CD8-positive, alpha-beta memory T cell (primary cell): ENCODE data around the gene TTLL10. TPM values are rescaled to one million over a fixed set of nuclear protein-coding genes. Genes with fewer than 3 reads are reported as not detected.

Source experiments
- CTCF ChIA-PET: fragments of 350-600 bp; sonication (Branson Sonifier 250); formaldehyde crosslinking; loops from one replicate; lab custom pipeline; 2021; ENCODE audit warnings: antibody characterized with exemption; lab: Charles Lee
- POLR2A ChIA-PET: fragments of 350-600 bp; sonication (Branson Sonifier 250); formaldehyde crosslinking; loops from one replicate; lab custom pipeline; 2021; ENCODE audit warnings: antibody characterized with exemption; lab: Charles Lee
- DNase-seq, 5 donors: peaks; one replicate each; pipeline versions ENCODE4 v3.0.0 to v3.0.0-alpha.2; 2020 to 2022; ENCODE audit warnings: mixed read lengths in 1 of 5
- H3K27ac ChIP-seq: one replicate; pipeline ENCODE4 v1.7.0; 2013; ENCODE audit warnings: low read depth, mild to moderate bottlenecking, low read length, moderate library complexity
- H3K27me3 ChIP-seq: 2 replicates; pipeline ENCODE4 v1.7.0; 2013; ENCODE audit warnings: low read length, mild to moderate bottlenecking; ENCODE audit not compliant: insufficient read depth, poor library complexity, severe bottlenecking
- H3K36me3 ChIP-seq: 2 replicates; pipeline ENCODE4 v1.7.0; 2013; ENCODE audit warnings: mild to moderate bottlenecking, low read length, moderate library complexity; ENCODE audit not compliant: insufficient read depth
- H3K4me1 ChIP-seq: 2 replicates; pipeline ENCODE4 v1.7.0; 2013; ENCODE audit warnings: mild to moderate bottlenecking, low read length, moderate library complexity; ENCODE audit not compliant: insufficient read depth
- H3K4me3 ChIP-seq: 2 replicates; pipeline ENCODE4 v1.7.0; 2013; ENCODE audit warnings: mild to moderate bottlenecking, low read length
- H3K9me3 ChIP-seq: 2 replicates; pipeline ENCODE4 v1.7.0; 2013; ENCODE audit warnings: mild to moderate bottlenecking, low read length
- H3K27ac Mint-ChIP-seq, 8 donors: one replicate each; pipeline ENCODE4 v1.8.0; 2020 to 2021; ENCODE audit warnings: mixed read lengths in 8 of 8, mild to moderate bottlenecking in 6 of 8, inconsistent platforms in 3 of 8, moderate library complexity in 3 of 8
- H3K27me3 Mint-ChIP-seq, 2 donors: one replicate each; pipeline ENCODE4 v1.8.0; 2020 to 2021; ENCODE audit warnings: mixed read lengths in 2 of 2, mild to moderate bottlenecking in 1 of 2, moderate library complexity in 1 of 2
- H3K36me3 Mint-ChIP-seq, 3 donors: one replicate each; pipeline ENCODE4 v1.8.0; 2020 to 2021; ENCODE audit warnings: mixed read lengths in 3 of 3, inconsistent platforms in 1 of 3, mild to moderate bottlenecking in 1 of 3
- H3K4me1 Mint-ChIP-seq, 3 donors: one replicate each; pipeline ENCODE4 v1.8.0; 2020 to 2021; ENCODE audit warnings: mixed read lengths in 3 of 3, inconsistent platforms in 1 of 3, mild to moderate bottlenecking in 1 of 3
- H3K4me3 Mint-ChIP-seq, 7 donors: one replicate each; pipeline ENCODE4 v1.8.0; 2020 to 2021; ENCODE audit warnings: mixed read lengths in 7 of 7, mild to moderate bottlenecking in 6 of 7, moderate library complexity in 4 of 7, inconsistent platforms in 2 of 7
- H3K9me3 Mint-ChIP-seq, 5 donors: one replicate each; pipeline ENCODE4 v1.8.0; 2020 to 2022; ENCODE audit warnings: mixed read lengths in 5 of 5, mild to moderate bottlenecking in 3 of 5, moderate library complexity in 2 of 5, inconsistent platforms in 1 of 5
- polyA plus RNA-seq: library from polyadenylated mRNA; unstranded; fragments of 300-500 nt; fragmentation: Illumina TruSeq; gene quantifications from one replicate; pipeline ENCODE4 v1.2.3, GENCODE V29; 2021
- total RNA-seq, 2 experiments: library from RNA; stranded (reverse); gene quantifications; one replicate each; pipeline ENCODE4 v1.2.3, GENCODE V29; 2021

TTLL10 gene
- total and polyA plus RNA-seq, 3 experiments from 2014 or later, result not detected

DNA sequence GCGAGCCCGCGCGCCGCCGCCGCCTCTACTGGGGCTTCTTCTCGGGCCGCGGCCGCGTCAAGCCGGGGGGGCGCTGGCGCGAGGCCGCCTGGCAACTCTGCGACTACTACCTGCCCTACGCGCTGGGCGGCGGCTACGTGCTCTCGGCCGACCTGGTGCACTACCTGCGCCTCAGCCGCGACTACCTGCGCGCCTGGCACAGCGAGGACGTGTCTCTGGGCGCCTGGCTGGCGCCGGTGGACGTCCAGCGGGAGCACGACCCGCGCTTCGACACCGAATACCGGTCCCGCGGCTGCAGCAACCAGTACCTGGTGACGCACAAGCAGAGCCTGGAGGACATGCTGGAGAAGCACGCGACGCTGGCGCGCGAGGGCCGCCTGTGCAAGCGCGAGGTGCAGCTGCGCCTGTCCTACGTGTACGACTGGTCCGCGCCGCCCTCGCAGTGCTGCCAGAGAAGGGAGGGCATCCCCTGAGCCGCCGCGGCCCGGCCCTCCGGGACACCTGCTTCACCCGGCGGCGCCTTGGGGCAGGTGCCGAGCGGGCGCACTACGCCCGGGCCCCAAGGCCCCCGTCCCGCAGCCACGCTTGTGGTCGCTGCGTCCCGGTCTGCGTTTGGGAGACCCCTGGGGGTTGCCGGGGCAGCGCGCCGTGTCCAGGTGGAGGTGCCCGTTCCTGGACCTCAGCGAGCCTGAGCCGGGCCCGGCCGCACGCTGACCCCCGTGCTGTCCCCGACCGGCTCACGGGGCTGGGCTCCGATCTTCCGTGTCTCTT is 59.3 kb downstream of the TTLL10 start:
- H3K36me3 Mint-ChIP-seq, result peaks cover 0 to 35% (median 2%) of the 10 kb centered on the region in 3 donors
- Histone ChIP-seq H3K27me3 (no peaks in the 10 kb centered on the region), H3K4me1 (peaks cover 28% of the 10 kb centered on the region), H3K9me3 (no peaks in the 10 kb centered on the region), H3K27ac (no peak overlapping the region), H3K36me3 (peaks cover 5% of the 10 kb centered on the region), H3K4me3 (no peak overlapping the region)
- ChIA-PET POLR2A (no interaction called here), CTCF (no interaction called here)
- DNase-seq, result peak in 1 of 5 donors; percentile 25
- H3K27ac Mint-ChIP-seq, result peak overlapping the region in 7 of 8 donors; percentile 71 to 86 (median 82)
- H3K4me3 Mint-ChIP-seq, result peak overlapping the region; percentile 74 to 86 (median 75)
- no peaks in the 10 kb centered on the region for H3K27me3 Mint-ChIP-seq
- H3K9me3 Mint-ChIP-seq, result no peaks in the 10 kb centered on the region
- H3K4me1 Mint-ChIP-seq, result peaks cover 27 to 46% (median 30%) of the 10 kb centered on the region in 3 donors

DNA sequence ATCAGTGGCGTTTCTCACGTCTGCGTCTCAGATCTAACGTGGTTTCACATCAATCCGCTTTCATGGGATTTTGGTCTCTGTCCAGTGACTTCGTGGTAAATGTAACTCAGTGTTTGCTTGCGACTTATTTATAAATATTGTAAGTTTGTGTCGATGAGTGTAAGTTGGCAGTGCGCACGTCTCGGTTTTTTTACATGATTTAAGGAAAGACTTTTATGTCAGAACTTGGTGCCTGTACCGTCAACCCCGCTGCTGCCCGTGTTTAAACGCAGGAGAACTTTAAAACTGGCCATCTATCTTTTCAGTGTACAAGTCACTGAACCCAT is 59.9 kb downstream of the TTLL10 start:
- Histone ChIP-seq H3K4me3 (no peak overlapping the region), H3K27me3 (no peaks in the 10 kb centered on the region), H3K36me3 (peaks cover 5% of the 10 kb centered on the region), H3K4me1 (peaks cover 28% of the 10 kb centered on the region), H3K9me3 (no peaks in the 10 kb centered on the region), H3K27ac (no peak overlapping the region)
- no peak for DNase-seq
- H3K4me3 Mint-ChIP-seq, result peak overlapping the region; percentile 74 to 86 (median 75)
- H3K4me1 Mint-ChIP-seq, result peaks cover 27 to 44% (median 30%) of the 10 kb centered on the region in 3 donors
- no peaks in the 10 kb centered on the region for H3K9me3 Mint-ChIP-seq
- H3K27ac Mint-ChIP-seq, result peak overlapping the region in 6 of 8 donors; percentile 71 to 86 (median 80)
- peaks cover 0 to 32% (median 2%) of the 10 kb centered on the region in 3 donors for H3K36me3 Mint-ChIP-seq
- POLR2A ChIA-PET, result no interaction called here
- CTCF ChIA-PET, result no interaction called here
- H3K27me3 Mint-ChIP-seq, result no peaks in the 10 kb centered on the region

GRCh38 chr1:1234180-1234808 is 60.6 kb downstream of the TTLL10 start:
- no peak for DNase-seq
- no peak overlapping the region for H3K27ac ChIP-seq
- H3K4me3 ChIP-seq, result no peak overlapping the region
- H3K4me1 Mint-ChIP-seq, result peaks cover 27 to 39% (median 30%) of the 10 kb centered on the region in 3 donors
- peak overlapping the region in 4 of 8 donors; percentile 42 to 86 (median 72) for H3K27ac Mint-ChIP-seq
- ChIA-PET CTCF (no interaction called here), POLR2A (no interaction called here)
- H3K4me1 ChIP-seq, result peaks cover 28% of the 10 kb centered on the region
- H3K9me3 ChIP-seq, result no peaks in the 10 kb centered on the region
- H3K27me3 ChIP-seq, result no peaks in the 10 kb centered on the region
- no peaks in the 10 kb centered on the region for H3K9me3 Mint-ChIP-seq
- H3K36me3 ChIP-seq, result peaks cover 5% of the 10 kb centered on the region
- peak overlapping the region; percentile 69 to 83 (median 75) for H3K4me3 Mint-ChIP-seq
- peaks cover 0 to 1% of the 10 kb centered on the region in 2 donors for H3K27me3 Mint-ChIP-seq
- peaks cover 0 to 27% (median 2%) of the 10 kb centered on the region in 3 donors for H3K36me3 Mint-ChIP-seq

GRCh38 chr1:1235016-1235744 is 61.5 kb downstream of the TTLL10 start:
- peaks cover 20 to 30% (median 23%) of the 10 kb centered on the region in 3 donors for H3K4me1 Mint-ChIP-seq
- peak overlapping the region in 2 of 7 donors; percentile 3 to 72 for H3K4me3 Mint-ChIP-seq
- peaks cover 0 to 1% of the 10 kb centered on the region in 2 donors for H3K27me3 Mint-ChIP-seq
- no peak for DNase-seq
- Histone ChIP-seq H3K4me1 (peaks cover 19% of the 10 kb centered on the region), H3K36me3 (no peaks in the 10 kb centered on the region), H3K27ac (no peak overlapping the region), H3K27me3 (no peaks in the 10 kb centered on the region), H3K9me3 (no peaks in the 10 kb centered on the region), H3K4me3 (no peak overlapping the region)
- H3K27ac Mint-ChIP-seq, result no peak overlapping the region
- H3K9me3 Mint-ChIP-seq, result no peaks in the 10 kb centered on the region
- ChIA-PET CTCF (no interaction called here), POLR2A (no interaction called here)
- H3K36me3 Mint-ChIP-seq, result peaks cover 0 to 21% (median 0%) of the 10 kb centered on the region in 3 donors

DNA sequence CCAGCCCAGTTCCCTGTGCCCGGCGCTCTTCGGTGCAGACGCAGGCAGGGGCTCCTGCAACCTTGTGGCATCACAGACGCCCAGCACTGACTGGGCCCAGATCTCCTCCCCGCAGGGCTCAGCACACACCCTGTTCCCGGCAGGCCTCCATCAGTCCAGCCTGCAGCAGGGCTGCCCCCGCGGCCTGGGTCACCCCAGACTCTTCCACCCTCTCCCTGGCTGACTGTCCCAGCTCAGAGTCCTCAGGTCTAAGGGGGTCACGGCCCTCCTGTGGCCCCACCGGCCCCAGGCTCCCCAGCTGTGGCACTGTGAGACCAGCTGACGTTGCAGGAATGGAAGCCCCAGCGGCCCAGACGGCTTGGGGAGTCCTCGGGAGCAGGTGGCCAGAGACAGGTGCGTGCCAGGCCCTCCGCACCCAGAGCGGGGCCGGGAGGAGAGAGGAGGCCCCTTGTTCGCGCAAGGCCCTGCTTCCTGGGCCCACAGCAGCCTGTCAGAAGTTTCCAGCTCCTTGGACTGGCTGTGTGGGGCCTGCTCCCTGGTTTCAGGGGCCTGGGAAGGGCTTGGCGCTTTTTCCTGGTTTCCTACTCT is 62.6 kb downstream of the TTLL10 start:
- Mint-ChIP-seq H3K4me1 (peaks cover 13 to 20% (median 15%) of the 10 kb centered on the region in 3 donors), H3K9me3 (no peaks in the 10 kb centered on the region), H3K36me3 (peaks cover 0 to 13% (median 0%) of the 10 kb centered on the region in 3 donors), H3K27ac (no peak overlapping the region), H3K4me3 (peak overlapping the region in 1 of 7 donors; percentile 27), H3K27me3 (peaks cover 0 to 1% of the 10 kb centered on the region in 2 donors)
- H3K27ac ChIP-seq, result no peak overlapping the region
- H3K9me3 ChIP-seq, result no peaks in the 10 kb centered on the region
- POLR2A ChIA-PET, result no interaction called here
- H3K36me3 ChIP-seq, result no peaks in the 10 kb centered on the region
- H3K4me1 ChIP-seq, result peaks cover 9% of the 10 kb centered on the region
- CTCF ChIA-PET, result no interaction called here
- H3K27me3 ChIP-seq, result no peaks in the 10 kb centered on the region
- no peak for DNase-seq
- H3K4me3 ChIP-seq, result no peak overlapping the region

DNA sequence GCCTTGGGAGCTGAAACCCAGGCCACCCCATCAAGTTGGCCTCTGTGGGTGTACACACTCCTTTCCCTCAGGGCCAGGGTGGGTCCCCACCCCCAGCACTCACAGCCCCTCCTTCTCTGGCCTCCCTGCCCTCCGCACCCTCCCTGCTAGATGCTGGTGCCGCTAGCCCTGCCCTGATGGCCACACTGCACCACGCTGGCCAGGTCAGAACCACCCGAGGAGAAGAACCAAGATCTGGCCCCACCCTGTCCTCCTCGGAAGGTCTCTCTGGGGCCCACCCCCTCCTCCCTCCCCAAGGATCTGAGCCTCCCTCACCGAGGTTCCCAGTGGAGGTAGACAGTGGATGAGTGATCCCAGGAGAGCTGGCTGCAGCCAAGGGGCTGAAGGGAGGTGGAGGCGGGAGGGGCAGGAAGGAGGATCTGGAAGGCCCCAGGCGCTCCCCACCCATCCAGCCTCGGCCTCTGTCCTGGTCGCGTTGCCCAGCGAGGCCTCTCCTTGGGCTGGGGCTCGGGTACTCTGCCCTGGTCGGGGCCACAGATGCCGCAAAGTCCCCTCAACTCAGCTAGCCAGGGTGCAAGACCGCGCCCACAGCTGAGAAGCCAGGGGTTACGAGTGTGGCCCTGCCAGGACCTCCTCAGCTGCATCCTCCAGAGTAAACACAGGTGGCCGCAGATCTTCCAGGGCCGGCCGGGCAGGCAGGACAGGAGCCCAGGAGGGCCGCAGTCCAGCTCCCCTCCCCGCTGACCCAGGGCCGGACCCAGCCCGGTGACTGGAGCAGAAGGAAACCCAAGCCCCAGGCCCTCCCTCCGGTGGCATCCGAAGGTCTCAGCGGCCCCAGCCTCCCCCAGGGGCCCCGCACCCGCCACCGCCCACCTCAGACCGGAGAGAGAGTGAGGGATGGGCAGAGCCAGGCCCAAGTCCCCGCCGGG is 63.5 kb downstream of the TTLL10 start:
- no peak overlapping the region for H3K27ac ChIP-seq
- no peak for DNase-seq
- Mint-ChIP-seq H3K36me3 (peaks cover 0 to 12% (median 0%) of the 10 kb centered on the region in 3 donors), H3K4me3 (peak overlapping the region in 1 of 7 donors; percentile 36), H3K9me3 (no peaks in the 10 kb centered on the region), H3K27ac (peak overlapping the region in 1 of 8 donors; percentile 19), H3K4me1 (peaks cover 12 to 19% (median 15%) of the 10 kb centered on the region in 3 donors), H3K27me3 (peaks cover 0 to 1% of the 10 kb centered on the region in 2 donors)
- no peak overlapping the region for H3K4me3 ChIP-seq
- H3K36me3 ChIP-seq, result no peaks in the 10 kb centered on the region
- CTCF ChIA-PET, result no interaction called here
- H3K9me3 ChIP-seq, result no peaks in the 10 kb centered on the region
- H3K27me3 ChIP-seq, result no peaks in the 10 kb centered on the region
- POLR2A ChIA-PET, result no interaction called here
- peaks cover 9% of the 10 kb centered on the region for H3K4me1 ChIP-seq
